IPS-NIHi11 (cell line): ENCODE data around the gene PCCA.
"Not testable (repeated sequence)": the region's sequence is repeated elsewhere in the genome, so short reads cannot be mapped to it uniquely, and the experiment has no call there.

Experiments used
- DNase-seq: peaks from one replicate; pipeline ENCODE4 v3.0.0; 2012; ENCODE audit warnings: mixed read lengths, low spot score

The PCCA gene

GRCh38 chr13:100363285-100363711 lies 274.4 kb downstream of the PCCA start:
- DNase-seq, result no peak

GRCh38 chr13:100363874-100364273 lies 275.0 kb downstream of the PCCA start:
- no peak for DNase-seq

GRCh38 chr13:100364591-100364990 lies 275.7 kb downstream of the PCCA start:
- DNase-seq, result no peak

- no peak for DNase-seq
Measured at GRCh38 chr13:100365680-100366079, 276.8 kb downstream of the PCCA start.

- no peak for DNase-seq
Measured at GRCh38 chr13:100378533-100378932, 289.6 kb downstream of the PCCA start.

- DNase-seq, result no peak
Measured at GRCh38 chr13:100381595-100382224, 292.8 kb downstream of the PCCA start.

GRCh38 chr13:100382785-100383184 lies 293.9 kb downstream of the PCCA start:
- no peak for DNase-seq

GRCh38 chr13:100387416-100387815 lies 298.5 kb downstream of the PCCA start:
- DNase-seq, result no peak

GRCh38 chr13:100388150-100388549 lies 299.3 kb downstream of the PCCA start:
- not testable (repeated sequence) for DNase-seq

- DNase-seq, result no peak
Measured at GRCh38 chr13:100388923-100389322, 300.0 kb downstream of the PCCA start.

GRCh38 chr13:100389617-100390016 lies 300.7 kb downstream of the PCCA start:
- DNase-seq, result no peak

- DNase-seq, result peak; percentile 54
Measured at GRCh38 chr13:100392709-100393630, 304.1 kb downstream of the PCCA start.

- no peak for DNase-seq
Measured at GRCh38 chr13:100394005-100394695, 305.3 kb downstream of the PCCA start.

GRCh38 chr13:100395698-100396373 lies 306.9 kb downstream of the PCCA start:
- DNase-seq, result no peak

GRCh38 chr13:100396776-100397175 lies 307.9 kb downstream of the PCCA start:
- DNase-seq, result peak; percentile 26

GRCh38 chr13:100397627-100398026 lies 308.7 kb downstream of the PCCA start:
- no peak for DNase-seq

- DNase-seq, result no peak
Measured at GRCh38 chr13:100398360-100398759, 309.5 kb downstream of the PCCA start.

- DNase-seq, result no peak
Measured at GRCh38 chr13:100399455-100399854, 310.6 kb downstream of the PCCA start.

- no peak for DNase-seq
Measured at GRCh38 chr13:100403675-100404074, 314.8 kb downstream of the PCCA start.

GRCh38 chr13:100409132-100409531 lies 320.2 kb downstream of the PCCA start:
- no peak for DNase-seq

GRCh38 chr13:100423375-100423774 lies 334.5 kb downstream of the PCCA start:
- no peak for DNase-seq

GRCh38 chr13:100428986-100429385 lies 340.1 kb downstream of the PCCA start:
- no peak for DNase-seq
